Measurements from ENCODE around the gene CDHR3. TPM values are rescaled to one million over a fixed set of nuclear protein-coding genes. Genes with fewer than 3 reads are reported as not detected.

Gene CDHR3
- total and polyA plus RNA-seq, 5 donors, result 0.45 to 0.86 (median 0.66) TPM

DNA sequence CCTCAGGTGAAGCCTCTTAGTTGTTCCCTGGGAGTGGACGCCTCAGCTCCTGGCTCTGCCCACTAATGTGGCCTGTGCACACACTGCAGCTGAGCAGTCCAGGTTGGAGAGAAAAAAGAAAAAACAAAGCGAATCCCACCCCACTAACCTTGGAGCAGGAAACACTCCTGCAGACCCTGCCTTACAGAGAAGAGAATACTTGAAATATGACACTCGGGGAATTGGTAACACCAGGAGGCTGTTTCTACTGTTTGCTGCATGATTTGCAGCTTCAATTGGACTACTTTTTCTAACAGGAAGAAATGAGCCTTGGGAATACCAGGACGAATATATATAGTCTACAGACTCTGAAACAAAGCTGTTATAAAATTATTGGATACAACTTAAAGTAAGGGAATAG lies 22.2 kb downstream of the CDHR3 start:
- DNase-seq, result no peak
- Histone ChIP-seq H3K27ac (ENCODE audit: low read length) (no peak overlapping the region), H3K27me3 (ENCODE audit: control insufficient read depth, insufficient read depth) (no peaks in the 10 kb centered on the region), H3K4me3 (ENCODE audit: low read length) (no peak overlapping the region), H3K9me3 (ENCODE audit: control insufficient read depth, low read length) (no peaks in the 10 kb centered on the region), H3K4me1 (ENCODE audit: control insufficient read depth, insufficient read depth, low read length) (no peaks in the 10 kb centered on the region)
- no peak for ATAC-seq
- WGBS, result 71% methylated on average over 4 of the region's 4 CpGs
- intact Hi-C loops (cut with DNase I), result no loop called here

DNA sequence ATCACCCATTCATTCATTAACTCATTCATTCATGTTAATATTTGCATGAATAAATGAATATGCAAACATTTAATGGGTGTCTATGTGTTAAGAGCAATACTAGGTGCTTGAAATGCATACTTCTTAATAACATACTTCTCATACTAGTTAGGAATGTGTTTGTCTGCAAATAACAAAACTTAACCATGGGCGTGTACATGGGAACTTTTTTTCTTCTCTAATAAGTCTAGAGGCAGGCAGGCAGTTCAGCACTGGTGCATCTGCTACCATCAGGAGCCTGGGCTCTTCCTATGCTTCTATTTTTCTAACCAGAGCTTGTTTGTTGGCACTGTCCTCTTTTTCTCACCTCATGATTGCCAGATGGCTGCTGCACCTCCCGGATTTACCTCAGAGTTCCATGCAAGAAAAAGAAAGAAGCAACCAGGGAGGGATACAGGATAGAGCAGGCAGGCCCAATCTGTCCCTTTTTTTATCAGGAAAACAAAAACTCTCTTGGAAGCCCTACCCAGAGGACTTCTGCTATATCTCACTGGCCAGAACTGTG lies 22.7 kb downstream of the CDHR3 start:
- DNase-seq (no peak), ATAC-seq (no peak)
- Histone ChIP-seq H3K4me3 (ENCODE audit: low read length) (no peak overlapping the region), H3K9me3 (ENCODE audit: control insufficient read depth, low read length) (no peaks in the 10 kb centered on the region), H3K4me1 (ENCODE audit: control insufficient read depth, insufficient read depth, low read length) (peaks cover 2% of the 10 kb centered on the region), H3K27me3 (ENCODE audit: control insufficient read depth, insufficient read depth) (no peaks in the 10 kb centered on the region), H3K27ac (ENCODE audit: low read length) (no peak overlapping the region)
- intact Hi-C loops (cut with DNase I), result no loop called here
- WGBS, result 75% methylated on average over 2 of the region's 2 CpGs

DNA sequence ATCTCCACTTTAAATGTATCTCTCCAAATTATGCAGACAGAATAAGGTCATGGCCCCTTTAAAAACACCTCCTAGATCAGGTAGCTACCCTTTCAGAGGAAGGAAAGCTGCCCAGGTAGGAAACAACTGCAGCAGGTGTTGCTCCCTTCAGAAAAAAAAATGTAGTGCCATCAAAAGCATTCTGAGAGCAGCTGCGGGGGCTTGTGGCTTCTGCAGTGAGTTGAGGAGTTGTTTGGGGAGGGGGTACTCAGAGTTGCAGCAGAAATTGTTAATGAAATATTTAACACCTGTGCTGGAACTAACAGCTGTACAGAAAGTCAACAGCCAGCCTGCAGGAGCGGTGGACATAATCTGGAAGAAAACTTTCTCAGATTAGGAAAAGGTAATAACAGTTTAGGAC lies 24.0 kb downstream of the CDHR3 start:
- H3K9me3 ChIP-seq (ENCODE audit: control insufficient read depth, low read length), result no peaks in the 10 kb centered on the region
- no peak overlapping the region for H3K4me3 ChIP-seq (ENCODE audit: low read length)
- intact Hi-C loops (cut with DNase I), result no loop called here
- peaks cover 2% of the 10 kb centered on the region for H3K4me1 ChIP-seq (ENCODE audit: control insufficient read depth, insufficient read depth, low read length)
- 96% methylated on average over 2 of the region's 2 CpGs for WGBS
- H3K27me3 ChIP-seq (ENCODE audit: control insufficient read depth, insufficient read depth), result no peaks in the 10 kb centered on the region
- ATAC-seq, result no peak
- H3K27ac ChIP-seq (ENCODE audit: low read length), result no peak overlapping the region
- DNase-seq, result no peak

DNA sequence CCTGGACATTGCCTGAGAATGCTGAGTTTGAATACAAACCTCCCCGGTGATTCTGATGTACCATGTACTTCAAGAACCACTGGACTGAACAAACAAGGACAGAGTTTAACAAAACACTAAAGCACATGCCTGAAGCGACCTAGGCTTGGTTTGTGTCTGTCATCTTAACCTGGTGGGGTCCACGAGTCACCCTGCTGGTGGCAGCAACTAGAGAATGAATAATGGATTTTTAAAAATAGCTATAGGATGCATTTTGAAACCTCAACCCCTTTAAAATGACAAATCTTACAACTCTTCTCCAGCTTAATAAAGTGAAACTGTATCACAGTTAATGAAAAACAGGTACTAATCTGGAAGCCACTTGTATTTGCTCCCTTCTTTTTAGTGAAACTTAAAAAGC lies 25.2 kb downstream of the CDHR3 start:
- DNase-seq, result no peak
- peaks cover 2% of the 10 kb centered on the region for H3K4me1 ChIP-seq (ENCODE audit: control insufficient read depth, insufficient read depth, low read length)
- no peak overlapping the region for H3K4me3 ChIP-seq (ENCODE audit: low read length)
- no peaks in the 10 kb centered on the region for H3K9me3 ChIP-seq (ENCODE audit: control insufficient read depth, low read length)
- ATAC-seq, result no peak
- 87% methylated on average over 3 of the region's 3 CpGs for WGBS
- H3K27ac ChIP-seq (ENCODE audit: low read length), result no peak overlapping the region
- intact Hi-C loops (cut with DNase I), result no loop called here
- no peaks in the 10 kb centered on the region for H3K27me3 ChIP-seq (ENCODE audit: control insufficient read depth, insufficient read depth)

DNA sequence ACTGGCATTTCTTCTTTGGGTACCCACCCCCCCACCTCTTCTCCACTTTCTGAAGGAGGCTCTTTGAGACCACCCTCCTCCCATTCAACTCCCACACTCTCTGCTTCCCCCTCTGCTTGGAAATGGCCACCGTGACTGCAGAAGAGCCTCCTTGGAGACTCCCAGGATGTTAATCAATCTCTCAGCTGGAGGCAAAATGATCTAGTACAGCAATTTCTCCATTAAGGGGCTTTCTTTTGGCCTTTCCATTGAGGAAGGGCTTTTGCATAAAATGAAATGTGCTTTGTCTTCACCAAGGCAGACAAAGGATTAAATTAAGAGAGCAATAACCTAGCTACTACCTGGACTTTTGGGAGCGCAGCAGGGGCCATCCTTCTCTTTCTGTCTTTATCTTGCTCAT lies 26.1 kb downstream of the CDHR3 start:
- H3K4me3 ChIP-seq (ENCODE audit: low read length), result no peak overlapping the region
- H3K27me3 ChIP-seq (ENCODE audit: control insufficient read depth, insufficient read depth), result no peaks in the 10 kb centered on the region
- ATAC-seq (no peak), DNase-seq (no peak)
- 59% methylated on average over 2 of the region's 2 CpGs for WGBS
- intact Hi-C loops (cut with DNase I), result no loop called here
- H3K9me3 ChIP-seq (ENCODE audit: control insufficient read depth, low read length), result no peaks in the 10 kb centered on the region
- peaks cover 2% of the 10 kb centered on the region for H3K4me1 ChIP-seq (ENCODE audit: control insufficient read depth, insufficient read depth, low read length)
- no peak overlapping the region for H3K27ac ChIP-seq (ENCODE audit: low read length)

DNA sequence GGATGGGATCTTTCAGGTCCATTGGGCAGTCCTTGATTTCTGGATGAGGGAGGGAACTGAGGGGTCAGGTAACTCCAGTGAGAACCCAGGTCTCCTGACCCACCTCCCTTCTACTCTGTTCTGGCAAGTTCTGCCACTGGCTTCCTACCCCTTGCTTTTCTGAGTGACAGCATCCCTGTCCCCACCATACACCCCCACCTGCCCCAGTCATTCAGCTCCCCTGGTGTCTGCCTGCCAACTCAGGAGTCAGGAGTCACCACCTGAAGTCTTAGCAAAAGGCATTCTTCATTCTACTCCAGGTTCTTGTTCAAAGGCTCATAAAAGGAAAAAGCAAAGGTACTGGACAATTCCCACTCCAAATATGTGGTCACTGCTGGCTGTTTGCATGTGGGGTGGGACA lies 26.6 kb downstream of the CDHR3 start:
- ATAC-seq (no peak), DNase-seq (no peak)
- H3K4me1 ChIP-seq (ENCODE audit: control insufficient read depth, insufficient read depth, low read length), result peaks cover 2% of the 10 kb centered on the region
- H3K27me3 ChIP-seq (ENCODE audit: control insufficient read depth, insufficient read depth), result no peaks in the 10 kb centered on the region
- intact Hi-C loops (cut with DNase I), result no loop called here
- no peak overlapping the region for H3K27ac ChIP-seq (ENCODE audit: low read length)
- H3K4me3 ChIP-seq (ENCODE audit: low read length), result no peak overlapping the region
- no peaks in the 10 kb centered on the region for H3K9me3 ChIP-seq (ENCODE audit: control insufficient read depth, low read length)

DNA sequence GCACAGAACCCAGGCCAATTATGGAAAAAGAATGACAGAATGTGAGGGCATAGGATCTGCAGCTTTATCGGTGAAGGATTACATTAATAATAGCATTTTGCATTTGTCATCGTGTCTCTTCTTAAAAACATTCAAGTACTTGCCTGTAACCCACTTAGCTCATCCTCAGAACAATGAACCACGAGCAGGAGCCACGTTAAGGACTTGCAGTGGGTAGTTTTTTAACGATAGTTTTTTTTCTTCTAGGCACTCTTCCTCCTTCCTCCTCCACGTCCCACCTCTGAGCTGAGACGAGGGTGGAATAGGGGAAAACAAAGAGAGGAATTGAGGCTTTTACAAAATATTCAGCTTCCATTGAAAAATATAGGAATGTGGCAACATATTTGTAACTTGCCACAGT lies 27.1 kb downstream of the CDHR3 start:
- Histone ChIP-seq H3K27ac (ENCODE audit: low read length) (no peak overlapping the region), H3K4me3 (ENCODE audit: low read length) (no peak overlapping the region), H3K27me3 (ENCODE audit: control insufficient read depth, insufficient read depth) (no peaks in the 10 kb centered on the region), H3K4me1 (ENCODE audit: control insufficient read depth, insufficient read depth, low read length) (peaks cover 2% of the 10 kb centered on the region), H3K9me3 (ENCODE audit: control insufficient read depth, low read length) (no peaks in the 10 kb centered on the region)
- ATAC-seq (no peak), DNase-seq (no peak)
- WGBS, result 55% methylated on average over 7 of the region's 7 CpGs
- intact Hi-C loops (cut with DNase I), result no loop called here

DNA sequence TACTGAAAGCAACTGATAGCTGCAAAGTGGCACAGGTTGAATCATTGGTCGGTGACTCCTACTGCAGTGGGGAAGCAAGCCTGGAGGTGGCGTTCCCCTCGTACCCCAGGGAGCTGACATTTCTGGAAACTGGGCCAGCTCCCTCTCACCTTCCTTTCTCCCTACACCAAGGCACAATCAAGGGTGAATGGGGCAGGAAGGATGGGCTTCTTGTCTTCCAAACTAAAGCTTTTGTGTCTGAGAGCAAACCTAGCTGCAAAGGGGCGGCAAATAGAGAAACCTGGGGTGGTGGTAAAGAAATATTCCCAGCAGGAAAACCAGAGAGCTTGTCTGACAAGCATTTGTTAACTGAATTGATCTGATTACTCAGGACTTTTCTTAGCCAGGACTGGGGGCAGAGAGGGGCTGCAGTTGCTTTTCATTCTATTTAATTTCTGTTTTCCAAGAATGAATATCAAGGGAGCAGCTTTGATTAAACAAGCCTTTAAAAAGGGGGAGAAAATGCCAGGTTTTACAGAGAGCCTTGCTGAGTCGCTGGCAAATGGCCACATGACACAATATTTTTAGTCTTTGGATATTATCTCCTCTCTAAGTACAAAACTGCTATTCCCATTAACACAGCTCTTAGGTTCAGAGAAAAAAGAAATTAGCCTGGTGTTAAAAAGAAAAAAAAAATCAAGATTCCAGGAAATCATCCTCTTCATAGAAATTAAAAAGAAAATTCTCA lies 27.8 kb downstream of the CDHR3 start:
- 35% methylated on average over 5 of the region's 5 CpGs for WGBS
- no peak for ATAC-seq
- intact Hi-C loops (cut with DNase I), result no loop called here
- DNase-seq, result peak; percentile 20 to 56 (median 49)
- Histone ChIP-seq H3K27ac (ENCODE audit: low read length) (no peak overlapping the region), H3K27me3 (ENCODE audit: control insufficient read depth, insufficient read depth) (no peaks in the 10 kb centered on the region), H3K9me3 (ENCODE audit: control insufficient read depth, low read length) (no peaks in the 10 kb centered on the region), H3K4me1 (ENCODE audit: control insufficient read depth, insufficient read depth, low read length) (peaks cover 2% of the 10 kb centered on the region), H3K4me3 (ENCODE audit: low read length) (no peak overlapping the region)

DNA sequence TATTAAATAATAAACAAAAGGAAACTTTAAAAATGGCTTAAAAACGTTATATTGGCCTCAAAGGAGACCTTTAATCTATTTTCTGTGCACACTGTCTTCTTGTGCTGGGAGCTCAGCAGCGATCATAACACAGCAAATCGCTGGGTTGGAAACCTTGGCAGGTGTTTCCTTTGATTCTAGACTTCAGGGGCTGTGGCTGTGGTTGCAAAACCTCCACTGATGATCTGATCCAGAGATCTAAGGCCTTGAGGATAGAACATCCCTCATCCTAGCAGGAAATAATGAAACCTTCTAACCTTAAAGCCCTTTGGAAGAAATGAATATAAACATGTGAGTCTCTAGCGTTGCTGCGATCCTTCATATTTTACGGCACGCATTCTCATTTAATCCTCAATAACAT lies 29.8 kb downstream of the CDHR3 start:
- ATAC-seq, result no peak
- 81% methylated on average over 7 of the region's 7 CpGs for WGBS

DNA sequence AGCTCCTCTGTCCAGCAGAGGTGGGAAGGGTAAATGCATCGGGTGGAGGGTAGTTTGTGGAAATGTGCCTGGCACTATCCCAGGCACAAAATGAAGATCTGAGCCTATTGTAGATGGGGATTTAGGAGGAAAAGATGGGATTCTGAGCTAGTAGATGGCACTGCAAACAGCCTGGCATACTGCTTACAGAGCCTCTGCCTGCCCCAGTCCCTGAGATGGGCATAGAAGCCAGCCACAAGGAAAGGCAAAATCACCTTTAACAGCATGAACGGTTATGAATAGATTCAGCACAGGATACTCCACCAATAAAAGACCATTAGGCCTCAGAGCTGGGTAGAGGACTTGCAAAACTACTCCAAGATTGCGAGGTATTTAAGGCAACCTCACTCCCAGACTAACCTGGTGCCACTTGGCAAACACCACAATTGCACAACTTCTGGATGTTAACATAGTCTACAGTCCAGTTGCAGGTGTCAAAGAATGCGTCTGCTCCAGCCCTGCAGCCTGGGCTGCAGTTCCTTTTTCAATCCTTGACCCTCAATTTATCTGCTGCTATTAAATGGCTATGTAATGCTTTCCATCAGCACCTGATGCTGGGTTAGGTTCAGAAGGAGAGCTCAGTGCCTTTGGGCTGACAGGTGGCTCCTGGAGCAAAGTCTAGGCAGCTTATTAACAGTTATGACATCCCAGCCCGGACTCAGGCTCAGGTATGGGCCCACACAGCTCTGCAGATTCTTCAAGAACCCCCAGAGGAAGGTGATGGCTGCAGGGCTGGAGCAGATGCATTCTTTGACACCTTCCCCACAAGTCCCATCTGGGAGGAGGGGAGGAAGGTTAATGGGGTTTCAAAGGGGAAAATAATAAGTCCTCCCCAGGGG lies 34.0 kb downstream of the CDHR3 start:
- no peak overlapping the region for H3K4me3 ChIP-seq (ENCODE audit: low read length)
- intact Hi-C loops (cut with DNase I), result no loop called here

More for the DNA sequence above, 29.8 kb downstream of the CDHR3 start:
- intact Hi-C loops (cut with DNase I), result no loop called here
- Histone ChIP-seq H3K4me1 (ENCODE audit: control insufficient read depth, insufficient read depth, low read length) (peaks cover 2% of the 10 kb centered on the region), H3K27ac (ENCODE audit: low read length) (no peak overlapping the region), H3K9me3 (ENCODE audit: control insufficient read depth, low read length) (no peaks in the 10 kb centered on the region), H3K4me3 (ENCODE audit: low read length) (no peak overlapping the region), H3K27me3 (ENCODE audit: control insufficient read depth, insufficient read depth) (no peaks in the 10 kb centered on the region)
- no peak for DNase-seq

DNA sequence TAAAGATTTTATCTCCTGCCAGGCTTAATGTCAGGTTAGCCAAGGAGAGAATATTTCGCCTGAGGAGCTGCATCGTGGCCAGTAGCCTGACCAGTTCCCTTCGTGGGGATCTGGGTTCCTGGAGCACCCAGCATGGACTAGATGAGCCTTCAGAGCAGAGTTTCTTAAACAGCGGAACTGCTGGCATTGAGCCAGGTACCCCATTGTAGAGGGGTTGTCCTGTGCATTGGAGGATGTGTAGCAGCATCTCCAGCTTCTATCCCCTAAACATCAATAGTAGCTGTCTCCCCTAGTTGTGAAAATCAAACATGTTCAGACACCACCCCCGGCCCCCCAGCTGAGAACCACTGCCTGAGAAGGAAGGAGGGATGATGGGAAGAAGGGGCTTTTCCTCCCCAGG lies 36.2 kb downstream of the CDHR3 start:
- Histone ChIP-seq H3K4me3 (ENCODE audit: low read length) (no peak overlapping the region), H3K27me3 (ENCODE audit: control insufficient read depth, insufficient read depth) (no peaks in the 10 kb centered on the region), H3K9me3 (ENCODE audit: control insufficient read depth, low read length) (no peaks in the 10 kb centered on the region), H3K27ac (ENCODE audit: low read length) (no peak overlapping the region), H3K4me1 (ENCODE audit: control insufficient read depth, insufficient read depth, low read length) (no peaks in the 10 kb centered on the region)
- WGBS, result 81% methylated on average over 5 of the region's 5 CpGs
- DNase-seq (no peak), ATAC-seq (no peak)
- intact Hi-C loops (cut with DNase I), result no loop called here

More for the DNA sequence above, 34.0 kb downstream of the CDHR3 start:
- WGBS, result 56% methylated on average over 5 of the region's 5 CpGs
- Histone ChIP-seq H3K9me3 (ENCODE audit: control insufficient read depth, low read length) (no peaks in the 10 kb centered on the region), H3K27me3 (ENCODE audit: control insufficient read depth, insufficient read depth) (no peaks in the 10 kb centered on the region), H3K4me1 (ENCODE audit: control insufficient read depth, insufficient read depth, low read length) (no peaks in the 10 kb centered on the region), H3K27ac (ENCODE audit: low read length) (no peak overlapping the region)
- DNase-seq (no peak), ATAC-seq (no peak)

Measured in right cardiac atrium (tissue), 5 donors.